BLaER1 treated with 17β-estradiol and CSF1 and Interleukin-3, amounts not matched to agents 10 nM and 100 nM (cell line): ENCODE measurements around the gene ABCA8.
"Not testable (repeated sequence)": the region's sequence is repeated elsewhere in the genome, so short reads cannot be mapped to it uniquely, and the experiment has no call there.

Source experiments
- H3K27ac ChIP-seq, 11 experiments: shearing (Covaris generic); formaldehyde crosslinking; 2 replicates each; pipeline ENCODE4 v1.8.1; 2022
- H3K27me3 ChIP-seq, 11 experiments: shearing (Covaris generic); formaldehyde crosslinking; 2 replicates each; pipeline ENCODE4 v1.8.1; 2022
- H3K36me3 ChIP-seq, 11 experiments: shearing (Covaris generic); formaldehyde crosslinking; 2 replicates each; pipeline ENCODE4 v1.8.1; 2022
- H3K4me1 ChIP-seq, 10 experiments: shearing (Covaris generic); formaldehyde crosslinking; 2 replicates each; pipeline ENCODE4 v1.8.1; 2022
- H3K4me2 ChIP-seq, 11 experiments: shearing (Covaris generic); formaldehyde crosslinking; 2 replicates each; pipeline ENCODE4 v1.8.1; 2022
- H3K4me3 ChIP-seq, 10 experiments: shearing (Covaris generic); formaldehyde crosslinking; 2 replicates each; pipeline ENCODE4 v1.8.1; 2022
- H3K9ac ChIP-seq, 11 experiments: shearing (Covaris generic); formaldehyde crosslinking; 2 replicates each; pipeline ENCODE4 v1.8.1; 2022
- H3K9me3 ChIP-seq, 11 experiments: shearing (Covaris generic); formaldehyde crosslinking; replicated peaks in 1 of 11; 2 replicates each; pipeline ENCODE4 v1.8.1; 2022
- H4K20me1 ChIP-seq, 11 experiments: shearing (Covaris generic); formaldehyde crosslinking; 2 replicates each; pipeline ENCODE4 v1.8.1; 2022
- Cebpa-rat ChIP-seq, 11 experiments: shearing (Covaris generic); IDR thresholded peaks; 2 replicates each; pipeline ENCODE4 v1.8.1; 2022

ABCA8 gene

GRCh38 chr17:68944435-68945035 is 10.7 kb downstream of the ABCA8 start:
- no peaks in the 10 kb centered on the region for H4K20me1 ChIP-seq
- no peak overlapping the region for H3K9ac ChIP-seq
- peaks cover 0 to 5% (median 0%) of the 10 kb centered on the region in 11 experiments; a peak in 1 of 22 replicates for H3K9me3 ChIP-seq
- TF ChIP-seq Cebpa-rat (IDR thresholded peaks at IDR 0.05): no peak
- H3K36me3 ChIP-seq: no peaks in the 10 kb centered on the region
- H3K27ac ChIP-seq: no peak overlapping the region
- H3K4me3 ChIP-seq: no peak overlapping the region
- no peak overlapping the region for H3K4me2 ChIP-seq
- H3K27me3 ChIP-seq: no peaks in the 10 kb centered on the region
- H3K4me1 ChIP-seq: no peaks in the 10 kb centered on the region

GRCh38 chr17:68943812-68944182 is 11.4 kb downstream of the ABCA8 start:
- not testable (repeated sequence) for H3K9me3 ChIP-seq, H4K20me1 ChIP-seq, H3K27ac ChIP-seq, H3K4me2 ChIP-seq, H3K9ac ChIP-seq, H3K4me1 ChIP-seq, H3K36me3 ChIP-seq, H3K27me3 ChIP-seq, H3K4me3 ChIP-seq

GRCh38 chr17:68943123-68943811 is 11.9 kb downstream of the ABCA8 start:
- no peak for TF ChIP-seq Cebpa-rat (IDR thresholded peaks at IDR 0.05)
- peaks cover 0 to 5% (median 0%) of the 10 kb centered on the region in 11 experiments; a peak in 1 of 22 replicates for H3K9me3 ChIP-seq
- H3K4me2 ChIP-seq: no peak overlapping the region
- no peaks in the 10 kb centered on the region for H4K20me1 ChIP-seq
- no peaks in the 10 kb centered on the region for H3K4me1 ChIP-seq
- no peaks in the 10 kb centered on the region for H3K36me3 ChIP-seq
- H3K27me3 ChIP-seq: no peaks in the 10 kb centered on the region
- no peak overlapping the region for H3K27ac ChIP-seq
- no peak overlapping the region for H3K9ac ChIP-seq
- no peak overlapping the region for H3K4me3 ChIP-seq

GRCh38 chr17:68942389-68942788 is 12.8 kb downstream of the ABCA8 start:
- Histone ChIP-seq H3K4me1 (no peaks in the 10 kb centered on the region), H3K4me3 (no peak overlapping the region), H4K20me1 (no peaks in the 10 kb centered on the region), H3K27ac (no peak overlapping the region), H3K4me2 (no peak overlapping the region), H3K9ac (no peak overlapping the region), H3K36me3 (no peaks in the 10 kb centered on the region), H3K27me3 (no peaks in the 10 kb centered on the region), H3K9me3 (no peaks in the 10 kb centered on the region)
- no peak for TF ChIP-seq Cebpa-rat (IDR thresholded peaks at IDR 0.05)

- TF ChIP-seq Cebpa-rat (IDR thresholded peaks at IDR 0.05): no peak
- Histone ChIP-seq H4K20me1 (no peaks in the 10 kb centered on the region), H3K27ac (no peak overlapping the region), H3K9ac (no peak overlapping the region), H3K27me3 (no peaks in the 10 kb centered on the region), H3K4me2 (no peak overlapping the region), H3K36me3 (no peaks in the 10 kb centered on the region), H3K9me3 (no peaks in the 10 kb centered on the region), H3K4me1 (no peaks in the 10 kb centered on the region), H3K4me3 (no peak overlapping the region)
Measured at GRCh38 chr17:68941761-68942160, 13.4 kb downstream of the ABCA8 start.

- Histone ChIP-seq H3K9ac (no peak overlapping the region), H3K4me1 (no peaks in the 10 kb centered on the region), H3K4me2 (no peak overlapping the region), H3K27me3 (no peaks in the 10 kb centered on the region), H3K4me3 (no peak overlapping the region), H3K27ac (no peak overlapping the region), H3K9me3 (no peaks in the 10 kb centered on the region), H3K36me3 (no peaks in the 10 kb centered on the region), H4K20me1 (no peaks in the 10 kb centered on the region)
- no peak for TF ChIP-seq Cebpa-rat (IDR thresholded peaks at IDR 0.05)
Measured at GRCh38 chr17:68939195-68939594, 16.0 kb downstream of the ABCA8 start.

GRCh38 chr17:68937890-68938514 is 17.2 kb downstream of the ABCA8 start:
- Histone ChIP-seq H3K27ac (no peak overlapping the region), H3K4me1 (no peaks in the 10 kb centered on the region), H4K20me1 (no peaks in the 10 kb centered on the region), H3K4me3 (no peak overlapping the region), H3K9me3 (no peaks in the 10 kb centered on the region), H3K9ac (no peak overlapping the region), H3K36me3 (no peaks in the 10 kb centered on the region), H3K4me2 (no peak overlapping the region), H3K27me3 (no peaks in the 10 kb centered on the region)
- no peak for TF ChIP-seq Cebpa-rat (IDR thresholded peaks at IDR 0.05)

- H3K9me3 ChIP-seq: no peaks in the 10 kb centered on the region
- H3K36me3 ChIP-seq: no peaks in the 10 kb centered on the region
- H3K9ac ChIP-seq: no peak overlapping the region
- H3K4me1 ChIP-seq: no peaks in the 10 kb centered on the region
- no peak overlapping the region for H3K4me3 ChIP-seq
- no peak for TF ChIP-seq Cebpa-rat (IDR thresholded peaks at IDR 0.05)
- no peaks in the 10 kb centered on the region for H4K20me1 ChIP-seq
- no peak overlapping the region for H3K27ac ChIP-seq
- H3K27me3 ChIP-seq: no peaks in the 10 kb centered on the region
- no peak overlapping the region for H3K4me2 ChIP-seq
Measured at GRCh38 chr17:68927516-68927915, 27.7 kb downstream of the ABCA8 start.

GRCh38 chr17:68924793-68925720 is 30.1 kb downstream of the ABCA8 start:
- Histone ChIP-seq H3K4me2 (no peak overlapping the region), H3K9me3 (no peaks in the 10 kb centered on the region), H3K9ac (no peak overlapping the region), H3K4me1 (no peaks in the 10 kb centered on the region), H3K4me3 (no peak overlapping the region), H3K36me3 (no peaks in the 10 kb centered on the region), H3K27me3 (no peaks in the 10 kb centered on the region), H3K27ac (no peak overlapping the region), H4K20me1 (no peaks in the 10 kb centered on the region)
- TF ChIP-seq Cebpa-rat (IDR thresholded peaks at IDR 0.05): no peak
